Measurements from ENCODE around the gene ELF4.

GRCh38 chrX:130048686-130049222, 61.5 kb downstream of the ELF4 start:
- no peak for TF ChIP-seq POLR2A (IDR thresholded peaks at IDR 0.05)
- TF ChIP-seq, protein P1, sequence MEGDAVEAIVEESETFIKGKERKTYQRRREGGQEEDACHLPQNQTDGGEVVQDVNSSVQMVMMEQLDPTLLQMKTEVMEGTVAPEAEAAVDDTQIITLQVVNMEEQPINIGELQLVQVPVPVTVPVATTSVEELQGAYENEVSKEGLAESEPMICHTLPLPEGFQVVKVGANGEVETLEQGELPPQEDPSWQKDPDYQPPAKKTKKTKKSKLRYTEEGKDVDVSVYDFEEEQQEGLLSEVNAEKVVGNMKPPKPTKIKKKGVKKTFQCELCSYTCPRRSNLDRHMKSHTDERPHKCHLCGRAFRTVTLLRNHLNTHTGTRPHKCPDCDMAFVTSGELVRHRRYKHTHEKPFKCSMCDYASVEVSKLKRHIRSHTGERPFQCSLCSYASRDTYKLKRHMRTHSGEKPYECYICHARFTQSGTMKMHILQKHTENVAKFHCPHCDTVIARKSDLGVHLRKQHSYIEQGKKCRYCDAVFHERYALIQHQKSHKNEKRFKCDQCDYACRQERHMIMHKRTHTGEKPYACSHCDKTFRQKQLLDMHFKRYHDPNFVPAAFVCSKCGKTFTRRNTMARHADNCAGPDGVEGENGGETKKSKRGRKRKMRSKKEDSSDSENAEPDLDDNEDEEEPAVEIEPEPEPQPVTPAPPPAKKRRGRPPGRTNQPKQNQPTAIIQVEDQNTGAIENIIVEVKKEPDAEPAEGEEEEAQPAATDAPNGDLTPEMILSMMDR (IDR thresholded peaks at IDR 0.05): no peak

Data from thyroid gland (tissue), 4 donors.